IPS DF 4.7 (cell line): ENCODE data around the gene WSCD2.

ENCODE experiments used
- DNase-seq: peaks from one replicate; pipeline ENCODE4 v3.0.0-alpha.2; 2013; ENCODE audit warnings: low spot score; ENCODE audit errors: extremely low read depth

WSCD2 gene

DNA sequence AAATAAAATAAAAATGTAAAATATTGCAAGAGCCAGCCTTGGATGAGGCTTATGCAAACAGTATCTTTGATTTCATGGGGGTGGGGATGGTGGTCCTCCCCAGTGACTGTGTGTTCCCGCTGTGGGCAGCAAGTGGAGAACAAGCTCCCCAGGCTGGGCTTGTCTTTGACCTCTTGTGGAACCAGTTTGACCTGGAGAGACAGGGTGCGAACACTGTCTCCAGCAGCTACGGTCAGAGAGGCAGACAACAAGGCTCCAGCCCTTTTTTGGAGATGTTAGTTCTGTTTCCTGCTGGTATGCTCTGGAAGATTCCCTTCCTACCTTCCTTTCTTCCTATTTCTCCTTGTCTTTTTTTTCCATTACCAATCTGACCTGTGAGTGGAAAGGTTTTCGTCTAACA, 21.8 kb upstream of the WSCD2 start:
- DNase-seq: no peak

DNA sequence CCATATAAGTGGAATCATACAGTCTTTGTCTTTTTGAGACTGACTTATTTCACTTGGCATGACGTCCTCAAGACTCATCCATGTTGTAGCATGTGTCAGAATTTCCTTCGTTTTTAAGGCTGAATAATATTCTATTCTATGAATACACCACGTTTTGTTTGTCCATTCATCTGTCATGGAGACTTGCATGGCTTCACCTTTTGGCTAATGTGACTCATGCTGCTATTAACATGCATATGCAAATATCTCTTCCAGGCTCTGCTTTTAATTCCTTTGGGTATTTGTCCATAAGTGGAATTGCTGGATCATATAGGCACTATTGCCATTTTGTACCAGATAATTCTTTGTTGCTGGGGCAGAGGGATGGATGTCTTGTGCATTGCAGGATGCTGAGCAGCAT, 19.6 kb upstream of the WSCD2 start:
- no peak for DNase-seq

DNA sequence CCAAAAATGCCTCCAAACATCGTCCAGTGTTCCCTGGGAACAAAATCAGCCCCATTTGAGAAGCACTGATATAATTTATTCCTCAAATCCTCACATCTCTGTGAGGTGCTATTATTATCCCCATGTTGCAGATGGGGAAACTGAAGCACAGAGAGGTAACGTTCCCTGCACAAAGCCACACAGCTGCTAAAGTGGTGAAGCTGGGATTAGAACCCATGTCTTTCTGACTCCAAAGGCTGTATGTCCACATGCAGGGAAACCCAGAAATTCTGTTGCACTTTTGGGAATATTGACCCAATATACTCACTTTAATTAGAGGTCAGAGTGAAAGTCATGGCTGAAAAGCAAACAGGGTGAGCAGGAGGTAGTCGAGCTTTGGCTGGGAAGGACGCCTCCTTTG, 19.1 kb upstream of the WSCD2 start:
- no peak for DNase-seq

DNA sequence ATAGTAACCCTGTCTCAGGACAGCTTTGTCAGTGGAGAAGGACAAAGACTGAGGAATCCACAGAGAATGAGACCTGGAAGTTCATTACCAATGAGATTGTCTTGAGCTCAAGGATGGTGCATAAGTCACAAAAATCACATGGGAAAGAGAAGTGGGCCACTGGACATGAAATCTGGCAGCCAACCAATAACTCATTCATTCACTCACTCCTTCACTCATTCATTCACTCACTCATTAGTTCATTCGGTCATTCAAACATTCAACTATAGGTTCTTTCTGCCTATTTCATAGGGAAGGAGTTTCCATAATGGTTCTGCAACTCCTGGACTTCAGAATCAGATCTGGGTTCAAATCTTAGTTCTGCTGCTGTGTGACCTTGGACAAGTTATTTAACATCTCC, 18.2 kb upstream of the WSCD2 start:
- no peak for DNase-seq

DNA sequence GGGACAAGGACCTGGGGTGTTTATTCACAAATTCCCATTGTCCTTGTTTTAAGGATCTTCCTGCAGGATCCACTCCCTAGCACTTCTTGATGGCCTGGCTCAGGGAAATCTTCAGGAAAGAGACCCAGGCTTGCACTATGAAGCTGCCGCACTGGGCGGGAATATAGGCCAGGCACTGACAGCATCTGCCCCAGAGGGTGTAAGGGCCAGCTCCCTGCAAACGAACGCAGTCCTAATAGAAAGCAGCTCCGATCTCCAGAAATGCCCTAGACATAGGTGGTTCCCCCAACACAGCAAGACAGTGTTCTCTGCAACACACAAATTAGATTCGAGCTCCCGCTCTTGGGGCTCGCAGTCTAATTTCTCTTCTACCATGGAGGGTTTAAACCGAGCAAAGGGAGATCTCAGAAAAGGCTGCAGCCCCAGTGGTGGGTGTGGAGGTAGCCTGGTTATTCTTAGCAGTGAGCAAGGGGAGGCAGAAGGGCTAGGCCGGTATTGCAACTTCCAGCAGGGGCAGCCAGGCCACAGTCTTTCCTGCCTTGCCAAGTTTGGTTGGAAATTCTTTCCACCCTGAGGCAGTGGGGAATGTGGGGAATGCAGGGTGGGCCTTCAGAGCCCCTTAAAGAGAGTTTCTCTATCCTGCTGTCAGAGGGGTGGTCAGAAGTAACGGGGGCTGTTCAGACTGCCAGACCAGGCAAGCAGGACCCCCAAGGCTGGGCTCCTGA, 16.1 kb upstream of the WSCD2 start:
- no peak for DNase-seq

DNA sequence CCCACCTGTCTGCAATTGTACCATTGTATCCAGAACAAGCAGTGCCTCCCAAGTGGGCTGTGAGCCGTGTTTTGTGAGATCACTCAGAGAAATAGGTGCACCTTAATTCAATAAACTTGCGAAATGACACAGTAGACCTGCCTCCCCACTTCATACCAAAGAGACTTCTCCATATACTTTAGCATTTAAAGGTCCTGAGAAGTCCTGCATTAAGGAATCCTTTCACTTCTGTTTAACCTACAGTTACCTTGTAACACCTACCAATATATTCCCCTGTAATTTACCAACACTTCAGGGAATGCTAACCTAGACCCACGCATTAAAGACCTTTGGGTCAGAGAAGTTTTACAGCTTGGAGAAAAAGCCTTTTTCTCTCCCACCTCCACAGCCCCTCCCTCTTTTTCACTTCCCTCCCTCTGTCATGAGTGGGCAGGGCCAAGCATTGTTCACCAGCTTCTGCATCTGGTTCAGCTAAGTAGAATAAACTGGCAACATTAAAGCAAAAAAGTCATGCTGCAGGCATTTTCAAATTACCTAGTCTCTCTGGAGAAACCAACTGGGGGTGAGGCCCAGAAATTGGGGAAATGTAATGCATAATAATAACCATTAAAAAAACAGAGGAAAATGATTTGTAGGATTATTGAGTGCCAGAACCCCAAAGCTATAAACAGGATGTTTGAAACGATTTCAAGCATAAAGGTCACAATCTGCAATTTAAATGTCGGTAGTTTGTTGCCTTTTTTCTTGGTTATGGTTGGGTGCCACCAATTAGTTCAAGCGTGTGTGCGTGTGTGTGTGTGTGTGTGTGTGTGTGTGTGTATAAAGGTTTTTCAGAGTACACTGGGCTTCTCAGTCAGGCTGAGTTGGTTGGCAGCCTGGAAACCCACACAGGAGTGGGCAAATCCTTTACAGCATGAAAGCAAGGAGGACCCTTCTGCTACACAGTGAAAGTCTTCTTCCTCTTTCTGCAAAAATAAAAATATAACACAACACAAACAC, 13.7 kb upstream of the WSCD2 start:
- DNase-seq: no peak

DNA sequence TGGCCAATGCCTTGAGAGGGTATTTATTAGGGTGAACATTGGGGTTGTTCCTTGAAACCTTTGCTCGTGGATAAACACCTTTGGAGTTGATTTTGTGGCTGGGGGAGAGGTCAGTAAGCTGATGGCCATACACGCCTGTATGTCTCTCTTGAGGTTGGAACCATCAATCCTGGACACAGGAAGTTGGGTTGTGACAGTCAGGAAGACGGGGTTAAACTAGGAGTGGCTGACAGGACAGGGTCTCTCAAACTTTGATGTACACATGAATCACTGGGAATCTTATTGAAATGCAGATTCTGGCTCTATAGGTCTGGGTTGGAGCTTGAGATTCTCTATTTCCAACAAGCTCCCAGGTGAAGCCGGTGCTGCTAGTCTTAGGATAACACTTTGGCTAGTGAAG, 12.8 kb upstream of the WSCD2 start:
- DNase-seq: no peak

DNA sequence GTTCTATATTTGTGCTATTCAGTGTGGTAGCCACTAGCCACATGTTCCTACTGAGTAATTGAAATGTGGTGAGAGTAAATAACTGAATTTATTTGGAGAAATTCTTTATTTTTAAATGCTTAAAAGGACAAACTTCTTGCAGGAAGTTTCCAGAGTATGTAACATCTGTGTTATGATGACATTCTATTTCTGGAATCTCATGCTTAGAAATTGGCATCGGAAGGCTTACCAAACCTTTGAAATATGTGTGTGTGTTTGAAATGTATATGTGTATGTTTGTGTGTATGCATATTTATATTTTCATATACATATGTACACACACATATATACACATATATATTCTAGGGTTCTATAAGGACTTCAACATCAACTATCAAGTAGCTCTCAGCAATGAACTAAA, 12.4 kb upstream of the WSCD2 start:
- DNase-seq: no peak

DNA sequence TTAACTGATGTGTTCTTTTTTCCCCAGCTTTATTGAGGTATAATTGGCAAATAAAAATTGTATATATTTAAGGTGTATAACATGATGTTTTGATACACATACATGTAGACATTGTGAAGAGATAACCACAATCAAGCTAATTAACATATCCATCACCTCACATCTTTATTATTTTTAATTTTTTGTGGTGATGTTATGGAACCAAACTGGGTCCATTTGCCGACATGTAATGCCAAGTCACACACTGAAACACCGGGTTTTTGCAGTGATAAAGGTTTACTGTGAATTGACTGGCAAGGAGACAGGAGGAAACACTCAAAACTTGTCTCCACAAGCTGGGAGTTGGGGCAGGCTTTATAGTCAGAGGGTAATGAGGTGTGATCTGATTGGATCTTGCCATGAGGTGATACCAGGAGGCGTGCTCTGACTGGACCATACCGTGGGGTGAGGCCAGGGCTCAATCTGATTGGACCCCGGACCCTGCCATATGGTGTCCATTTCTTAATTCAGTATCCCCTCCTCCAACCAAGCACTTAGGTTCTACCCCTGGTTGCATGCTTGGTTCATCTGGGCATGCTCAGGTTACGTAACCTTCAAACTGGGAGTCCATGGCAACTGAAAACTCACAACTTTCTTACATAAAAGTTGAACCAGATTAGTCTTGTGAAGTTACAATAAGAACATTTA, 11.8 kb upstream of the WSCD2 start:
- DNase-seq: no peak

DNA sequence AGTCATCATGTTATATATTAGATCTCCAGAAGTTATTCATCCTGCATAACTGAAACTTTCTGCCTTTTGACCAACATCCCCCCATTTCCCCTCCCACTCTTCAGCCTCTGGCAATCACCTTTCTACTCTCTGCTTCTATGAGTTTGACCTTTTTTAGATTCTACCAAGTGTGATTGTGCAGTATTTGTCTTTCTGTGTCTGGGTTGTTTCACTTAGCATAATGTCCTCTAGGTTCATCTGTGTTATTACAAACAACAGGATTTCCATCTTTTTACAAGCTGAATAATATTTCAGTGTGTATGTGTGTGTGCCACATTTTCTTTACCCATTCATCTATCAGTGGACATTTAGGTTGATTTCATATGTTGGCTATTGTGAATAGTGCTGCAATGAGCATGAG, 11.2 kb upstream of the WSCD2 start:
- no peak for DNase-seq

DNA sequence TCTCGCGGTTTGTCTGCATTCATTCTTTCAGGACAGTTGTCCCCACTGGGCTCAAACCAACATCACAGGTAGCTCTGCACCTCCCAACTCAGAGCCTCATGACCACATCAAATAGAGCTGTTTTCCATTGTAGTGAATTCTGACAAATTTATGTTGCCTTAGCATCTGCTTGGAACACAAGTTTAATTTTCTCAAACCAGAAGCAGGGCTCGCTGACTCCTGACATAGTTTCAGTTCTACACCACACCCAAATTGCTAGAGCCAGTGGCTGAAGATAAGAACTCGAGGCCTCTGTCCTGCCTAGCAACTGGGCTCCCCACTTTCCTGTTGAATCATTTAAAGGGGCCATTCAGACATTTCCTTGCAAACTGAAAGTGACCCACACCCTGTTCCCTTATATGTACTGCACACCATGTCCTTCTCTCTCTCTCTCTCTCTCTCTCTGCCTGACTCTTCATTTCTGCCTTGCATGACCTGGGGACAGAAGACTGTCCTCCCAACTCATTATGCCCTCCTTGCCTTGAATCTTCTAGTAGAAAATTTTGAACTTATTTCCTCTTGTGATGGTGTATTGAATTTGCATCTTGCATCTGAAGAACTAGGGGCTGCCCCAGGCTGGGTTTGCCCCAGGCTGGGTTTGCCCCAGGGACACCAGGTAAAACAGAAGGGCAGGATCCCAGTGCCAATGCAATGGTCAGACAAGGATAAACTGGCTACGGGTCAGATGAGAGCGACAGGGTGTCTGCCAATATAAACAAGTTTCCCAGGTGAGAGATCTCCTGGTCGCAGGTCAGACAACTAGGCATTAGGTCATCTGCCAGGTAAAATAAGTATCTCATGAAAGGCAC, 9.7 kb upstream of the WSCD2 start:
- DNase-seq: no peak

DNA sequence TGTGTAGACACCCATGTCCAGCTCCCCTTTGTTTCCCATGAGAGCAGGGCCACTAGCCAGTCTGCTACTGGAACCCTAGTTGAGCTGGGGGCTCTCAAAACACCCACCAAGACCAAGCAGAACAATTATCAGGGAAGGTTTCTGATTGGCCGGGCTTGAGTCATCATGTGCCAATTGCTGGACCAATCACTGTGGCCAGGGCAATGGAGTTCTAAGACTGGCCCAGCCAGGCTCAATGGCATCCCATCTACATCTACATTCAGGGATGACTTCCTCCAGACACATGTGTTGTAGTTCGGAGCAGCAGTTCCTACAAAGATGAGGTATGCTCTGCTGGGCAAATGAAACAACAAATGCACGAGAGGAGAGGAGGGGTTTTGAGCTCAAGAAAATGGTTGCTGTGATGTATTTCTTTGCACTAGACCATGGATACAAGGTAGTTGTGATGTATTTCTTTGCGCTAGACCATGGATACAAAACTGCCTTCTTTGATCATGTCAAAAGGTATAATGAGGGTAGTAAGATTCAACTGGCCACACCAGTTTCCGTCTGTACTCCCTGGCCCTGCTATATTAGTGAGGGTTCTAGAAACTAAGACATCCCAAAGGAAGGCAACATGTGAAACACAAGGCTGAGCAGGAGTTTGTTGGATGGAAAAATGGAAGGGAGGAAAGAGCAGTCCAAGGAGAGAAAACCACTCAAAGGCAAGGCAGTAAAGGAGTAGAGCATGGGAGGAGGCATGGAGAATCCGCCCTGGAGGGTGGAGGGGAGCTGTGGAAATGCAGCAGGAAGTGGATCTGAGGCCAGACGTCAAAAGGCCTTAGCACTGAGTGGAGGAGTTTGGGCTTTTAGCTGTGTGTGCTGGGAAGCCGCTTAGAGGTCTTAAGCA, 8.9 kb upstream of the WSCD2 start:
- no peak for DNase-seq

DNA sequence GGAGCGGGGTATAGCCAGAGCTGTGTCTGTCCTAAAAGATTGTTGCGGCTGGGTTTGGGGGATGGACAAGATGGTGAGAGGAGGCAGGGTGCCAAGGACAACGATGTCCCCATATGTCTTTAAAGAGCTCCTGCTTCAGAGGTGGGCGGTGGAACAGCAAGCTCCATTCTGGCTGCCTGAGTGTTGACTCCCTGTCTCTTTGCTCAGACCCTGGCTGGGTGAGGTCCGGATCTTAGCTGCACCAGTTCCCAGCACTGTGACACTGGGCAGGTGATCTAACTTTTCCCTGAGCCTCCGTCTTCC, 8.3 kb upstream of the WSCD2 start:
- DNase-seq: no peak

DNA sequence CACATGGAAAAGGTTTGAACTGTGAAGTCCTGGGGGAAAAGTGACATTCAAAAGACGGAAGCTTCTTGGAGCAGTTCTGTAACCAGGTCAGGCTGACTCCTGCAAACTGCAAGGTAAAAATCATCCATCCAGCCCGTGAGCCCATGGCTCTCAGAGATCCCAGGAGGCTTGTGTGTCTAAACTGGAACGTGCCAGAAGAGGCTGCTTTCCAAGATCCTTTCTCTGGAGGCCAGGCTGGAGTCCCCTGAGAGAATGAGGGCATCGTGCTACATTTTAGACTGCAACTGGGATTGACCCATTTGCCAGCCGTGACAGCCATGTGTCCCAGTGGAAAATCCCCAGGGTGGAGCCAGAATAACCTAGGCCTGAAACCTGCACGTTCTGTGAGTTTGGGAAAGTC, 7.8 kb upstream of the WSCD2 start:
- no peak for DNase-seq

DNA sequence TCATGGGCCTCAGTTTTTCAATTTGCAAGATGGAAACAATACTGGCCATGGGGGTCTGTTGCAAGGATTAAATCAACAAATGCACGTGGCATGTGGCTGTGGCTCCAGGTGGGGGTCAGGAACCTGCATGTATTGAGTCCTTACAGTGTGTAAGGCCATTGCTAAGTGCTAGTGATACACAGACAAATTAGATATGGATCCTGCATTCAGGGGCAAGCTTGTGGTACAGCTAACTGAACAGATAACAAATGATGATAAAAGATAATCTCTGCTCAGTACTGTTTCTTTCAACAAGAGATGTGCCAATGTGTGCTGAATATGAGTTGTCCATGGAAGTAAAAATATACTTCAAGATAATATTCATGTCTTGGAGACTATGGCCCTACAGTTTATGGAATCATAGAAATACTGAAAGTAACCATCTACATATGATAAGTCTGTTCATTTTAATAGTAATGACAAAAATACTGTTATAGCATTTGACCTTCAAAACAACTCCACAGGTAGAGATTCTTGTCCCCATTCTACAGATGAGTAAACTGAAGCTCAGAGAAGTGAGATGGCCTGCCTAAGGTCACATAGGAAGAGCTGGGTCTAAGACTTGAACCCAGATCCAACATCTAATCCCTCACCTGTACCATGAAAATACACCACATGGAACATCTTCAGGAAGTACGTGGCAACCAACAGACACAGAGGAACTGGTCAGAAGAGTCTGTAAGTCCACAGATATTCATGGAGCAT, 7.2 kb upstream of the WSCD2 start:
- DNase-seq: no peak

DNA sequence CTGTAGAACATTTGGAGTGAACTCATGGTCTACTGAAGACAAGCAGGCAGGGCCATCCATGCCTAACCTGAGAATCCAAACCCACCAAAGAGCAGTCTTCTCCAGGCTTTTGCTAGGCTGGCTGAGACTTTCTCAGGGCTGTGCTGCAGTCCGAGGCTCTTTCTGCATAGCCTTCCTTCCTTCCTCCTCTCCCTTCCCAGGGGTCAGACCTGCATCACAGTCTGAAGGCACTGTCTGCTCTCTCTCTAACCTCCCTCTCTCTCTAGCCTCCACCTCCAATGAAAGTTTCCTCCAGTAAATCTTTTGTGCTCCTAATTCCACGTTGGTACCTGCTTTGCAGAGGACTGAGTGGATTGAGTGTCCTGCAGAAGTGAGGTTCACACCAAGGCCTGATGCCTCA, 6.4 kb upstream of the WSCD2 start:
- no peak for DNase-seq

DNA sequence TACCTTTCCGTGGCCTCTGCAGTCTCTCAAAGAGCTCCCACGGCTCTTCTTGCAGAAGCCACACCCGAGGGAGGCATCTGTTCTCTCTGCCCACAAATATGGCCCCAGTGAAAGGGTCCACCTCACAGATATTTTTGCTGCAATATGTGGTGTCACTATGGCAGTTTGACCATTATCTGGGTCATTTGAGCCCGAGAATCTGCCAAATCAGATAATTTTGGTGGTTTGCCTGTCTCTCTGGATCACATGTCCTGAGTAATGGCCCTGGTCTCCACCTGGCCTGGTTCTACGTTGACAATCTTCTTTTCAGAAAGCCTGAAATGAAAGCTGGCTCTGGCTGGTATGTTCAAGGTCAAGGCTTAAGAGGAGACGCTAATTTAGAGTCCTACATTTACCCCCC, 5.7 kb upstream of the WSCD2 start:
- DNase-seq: no peak

DNA sequence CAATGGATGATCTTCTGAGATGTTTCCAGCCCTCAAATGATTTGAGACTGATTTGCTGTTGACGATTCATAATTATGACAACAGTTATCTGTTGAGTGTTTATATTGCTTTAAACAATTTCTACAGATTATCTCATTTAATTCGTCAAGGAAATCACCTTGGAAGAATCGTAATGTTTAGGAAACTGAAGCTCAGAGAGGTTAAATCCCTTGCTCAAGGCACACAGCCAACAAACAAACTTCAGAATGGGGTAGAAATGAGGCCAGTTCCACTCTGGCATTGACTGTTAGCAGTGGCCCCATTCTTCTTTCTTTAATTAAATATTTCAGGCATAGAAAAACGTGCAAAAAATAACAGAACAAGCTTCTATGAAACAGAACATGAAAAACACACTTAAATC, 4.0 kb upstream of the WSCD2 start:
- DNase-seq: no peak

DNA sequence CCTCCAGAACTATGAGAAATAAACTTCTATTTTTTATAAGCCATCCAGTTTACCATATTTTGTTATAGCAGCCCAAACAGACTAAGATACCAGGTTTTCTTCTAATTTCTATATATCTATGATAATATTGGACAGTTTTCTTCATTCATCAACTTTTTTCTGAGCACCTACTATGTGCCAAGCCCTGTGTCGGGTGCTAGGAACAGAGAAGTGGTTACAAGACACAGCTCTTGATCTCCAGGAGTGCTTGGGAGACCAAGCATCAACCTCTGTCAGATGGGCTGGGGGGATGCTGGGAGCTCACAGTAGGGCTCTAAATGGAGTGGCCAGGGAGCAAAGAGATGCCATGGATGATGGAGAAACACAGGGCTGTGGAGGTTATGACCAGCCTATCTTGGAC, 2.9 kb upstream of the WSCD2 start:
- no peak for DNase-seq

DNA sequence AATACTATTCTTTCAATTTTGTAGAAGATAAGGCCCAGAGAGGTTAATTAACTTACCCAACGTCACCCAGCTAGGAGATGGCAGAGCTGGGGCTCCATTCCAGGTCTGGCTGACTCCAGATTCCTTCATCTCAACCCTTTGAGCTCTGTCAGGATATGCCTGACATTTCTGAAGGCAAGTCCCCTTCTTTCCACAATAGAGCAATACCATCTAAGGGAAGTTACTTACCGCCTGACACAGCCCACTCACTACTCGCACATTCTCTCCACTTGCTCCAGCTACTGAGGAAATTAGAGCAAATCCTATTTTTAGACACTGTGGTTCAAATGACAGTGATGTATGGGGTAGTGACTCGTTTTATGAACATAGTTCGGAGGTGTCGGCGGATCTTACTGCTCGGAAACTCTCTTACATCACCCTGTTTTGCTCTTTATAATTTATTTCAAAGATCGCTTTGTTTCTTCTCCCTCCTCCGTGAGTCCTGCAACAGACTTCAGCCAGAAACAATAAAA, 2.0 kb upstream of the WSCD2 start:
- DNase-seq: no peak
